Measurements from ENCODE around the gene PSD4. TPM values are rescaled to one million over a fixed set of nuclear protein-coding genes. Genes with fewer than 3 reads are reported as not detected.

PSD4 gene
- total and polyA plus RNA-seq, 2 of the 8 experiments (the other 6 are each of a cell fraction or from before 2014, with no cell fraction given): 0.53 to 1.2 TPM

DNA sequence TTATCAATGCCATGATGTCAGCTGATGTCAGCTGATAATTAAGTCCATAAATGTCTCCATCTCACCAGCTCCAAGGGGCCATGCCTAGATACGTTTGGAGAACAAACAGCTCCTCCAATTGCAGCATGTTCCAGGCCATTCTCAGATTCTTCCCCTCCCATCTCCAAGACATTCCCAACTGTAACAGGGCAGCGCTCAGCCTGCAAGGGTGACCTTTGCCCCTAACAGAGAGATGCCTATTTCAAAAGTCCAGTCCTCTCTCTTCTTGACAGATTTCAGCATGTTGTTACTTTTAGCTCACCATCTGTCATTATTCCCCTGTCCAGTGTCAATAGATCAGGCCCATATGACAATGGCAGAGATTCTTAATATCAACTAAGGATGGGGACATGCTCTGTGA lies 9.9 kb downstream of the PSD4 start:
- H2AK5ac ChIP-seq (ENCODE audit: low read depth, low read length): no peak overlapping the region
- H3K9ac ChIP-seq (replicated peaks in 1 of 4; ENCODE audit: extremely low read depth in 1 of 4, low read depth in 3 of 4, low read length in 3 of 4): no peak overlapping the region
- H4K5ac ChIP-seq (ENCODE audit: insufficient read length, low read depth, low read length): no peak overlapping the region
- no peak overlapping the region for H2BK20ac ChIP-seq (ENCODE audit: low read length)
- peaks cover 0 to 6% (median 2%) of the 10 kb centered on the region in 4 experiments; a peak in 2 of 7 replicates for H3K4me1 ChIP-seq (replicated peaks in 1 of 4; ENCODE audit: control insufficient read depth in 3 of 4, insufficient read depth in 4 of 4, low read length in 3 of 4)
- no peaks in the 10 kb centered on the region for H3K9me3 ChIP-seq (ENCODE audit: insufficient read depth in 2 of 2, low read depth in 1 of 2, low read length in 1 of 2)
- H2AFZ ChIP-seq (ENCODE audit: low read length): no peak overlapping the region
- H2BK120ac ChIP-seq (replicated peaks; ENCODE audit: low read depth, low read length): no peak overlapping the region
- no peaks in the 10 kb centered on the region for H3K79me1 ChIP-seq (ENCODE audit: low read depth, low read length)
- no peak overlapping the region for H3K4me2 ChIP-seq (ENCODE audit: insufficient read depth in 1 of 2, low read depth in 2 of 2, low read length in 2 of 2)
- 94% methylated on average over 2 of the region's 2 CpGs; no CpG with 5 or more reads in 1 of the 2 experiments for WGBS, 2 experiments (ENCODE audit: extremely low coverage in 1 of 2, insufficient coverage in 1 of 2, insufficient read length in 1 of 2, insufficient replicate concordance in 2 of 2, low coverage in 1 of 2, low lambda C conversion rate in 2 of 2, missing lambda C conversion rate in 1 of 2)
- H3K23me2 ChIP-seq (ENCODE audit: low read depth, low read length): 0 out of 2 replicates have a peak, but pooled peaks cover 2% of the 10 kb centered on the region
- H3K14ac ChIP-seq (ENCODE audit: insufficient read length): no peak overlapping the region
- FAIRE-seq: no peak
- ChIA-PET CTCF (ENCODE audit: partially characterized antibody) (interaction anchor here (0.7 to 2.7 kb wide), 14 partner anchors 9 to 206 kb away, joined by 3 to 20 read pairs (median 4); partner anchors contain the start of gene PSD4), POLR2A (ENCODE audit: partially characterized antibody) (interaction anchor here (1.0 kb wide), 1 partner anchor 10 kb away, joined by 4 read pairs; the partner anchor contains the start of gene PSD4)
- H3K18ac ChIP-seq (ENCODE audit: extremely low read depth, low read length): no peak overlapping the region
- no peak overlapping the region for H2BK15ac ChIP-seq (ENCODE audit: low read length)
- no peak overlapping the region for H2BK12ac ChIP-seq (ENCODE audit: low read depth, low read length)
- H3K27me3 ChIP-seq (replicated peaks in 1 of 4; ENCODE audit: control insufficient read depth in 3 of 4, extremely low read depth in 1 of 4, insufficient read depth in 3 of 4, low read length in 3 of 4): no peaks in the 10 kb centered on the region
- H3K79me2 ChIP-seq (ENCODE audit: control insufficient read depth in 1 of 2, insufficient read depth in 2 of 2, low read length in 2 of 2): no peaks in the 10 kb centered on the region
- no peak overlapping the region for H4K8ac ChIP-seq (ENCODE audit: extremely low read depth, insufficient read depth, low read length)
- no peak overlapping the region for H3K4ac ChIP-seq (replicated peaks; ENCODE audit: insufficient read length, low read depth, low read length)
- H3K27ac ChIP-seq (ENCODE audit: low read depth, low read length): no peak overlapping the region
- no peak overlapping the region for H3K23ac ChIP-seq (ENCODE audit: insufficient read length)
- no peak overlapping the region for H3K4me3 ChIP-seq (ENCODE audit: extremely low read depth in 1 of 4, insufficient read depth in 2 of 4, low read depth in 3 of 4, low read length in 4 of 4)
- no peaks in the 10 kb centered on the region for H3K36me3 ChIP-seq (ENCODE audit: control insufficient read depth in 2 of 4, insufficient read depth in 4 of 4, low read length in 3 of 4)
- no peak for DNase-seq (ENCODE audit: low read depth in 1 of 2, low spot score in 2 of 2)
- no peak overlapping the region for H3K56ac ChIP-seq (replicated peaks; ENCODE audit: insufficient read length, low read depth, low read length)
- H2BK5ac ChIP-seq (ENCODE audit: low read depth, low read length): no peak overlapping the region
- H4K20me1 ChIP-seq (replicated peaks in 1 of 2; ENCODE audit: control insufficient read depth in 1 of 2, insufficient read depth in 2 of 2, low read length in 2 of 2): no peaks in the 10 kb centered on the region
- H4K91ac ChIP-seq (replicated peaks; ENCODE audit: insufficient read length, low read length): no peak overlapping the region
- TF ChIP-seq SRF (IDR thresholded peaks at IDR 0.05; ENCODE audit: low read depth, low read length) (no peak), CTBP2 (IDR thresholded peaks at IDR 0.05; ENCODE audit: borderline replicate concordance, insufficient read depth, insufficient read length, low read length) (no peak), RNF2 (IDR thresholded peaks at IDR 0.05; ENCODE audit: borderline replicate concordance, low read depth, low read length, missing control alignments, poor library complexity, severe bottlenecking) (no peak), TBP (IDR thresholded peaks at IDR 0.05; ENCODE audit: low read depth, low read length) (no peak), YY1 (IDR thresholded peaks at IDR 0.05; ENCODE audit: low read depth, low read length) (no peak), RXRA (IDR thresholded peaks at IDR 0.05; ENCODE audit: insufficient read depth, low read depth, low read length) (no peak), NRF1 (IDR thresholded peaks at IDR 0.05; ENCODE audit: low read depth, low read length) (no peak)
- TF ChIP-seq, protein P1, sequence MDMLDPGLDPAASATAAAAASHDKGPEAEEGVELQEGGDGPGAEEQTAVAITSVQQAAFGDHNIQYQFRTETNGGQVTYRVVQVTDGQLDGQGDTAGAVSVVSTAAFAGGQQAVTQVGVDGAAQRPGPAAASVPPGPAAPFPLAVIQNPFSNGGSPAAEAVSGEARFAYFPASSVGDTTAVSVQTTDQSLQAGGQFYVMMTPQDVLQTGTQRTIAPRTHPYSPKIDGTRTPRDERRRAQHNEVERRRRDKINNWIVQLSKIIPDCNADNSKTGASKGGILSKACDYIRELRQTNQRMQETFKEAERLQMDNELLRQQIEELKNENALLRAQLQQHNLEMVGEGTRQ (IDR thresholded peaks at IDR 0.05; ENCODE audit: low read length): no peak
- TF ChIP-seq, protein P2, sequence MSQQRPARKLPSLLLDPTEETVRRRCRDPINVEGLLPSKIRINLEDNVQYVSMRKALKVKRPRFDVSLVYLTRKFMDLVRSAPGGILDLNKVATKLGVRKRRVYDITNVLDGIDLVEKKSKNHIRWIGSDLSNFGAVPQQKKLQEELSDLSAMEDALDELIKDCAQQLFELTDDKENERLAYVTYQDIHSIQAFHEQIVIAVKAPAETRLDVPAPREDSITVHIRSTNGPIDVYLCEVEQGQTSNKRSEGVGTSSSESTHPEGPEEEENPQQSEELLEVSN (IDR thresholded peaks at IDR 0.05): no peak
